Skin epidermis (tissue), 12 donors: ENCODE measurements around the gene GPC1.
"Not testable (repeated sequence)": the region's sequence is repeated elsewhere in the genome, so short reads cannot be mapped to it uniquely, and the experiment has no call there.

Experiments
- H3K27ac ChIP-seq, 21 experiments: fragments of 200-600 bp; sonication (generic) in 11 of 21; one replicate each; pipeline ENCODE4 v1.5.0; 2020; ENCODE audit warnings: mild to moderate bottlenecking in 3 of 21, inconsistent platforms in 2 of 21, moderate library complexity in 2 of 21
- H3K4me3 ChIP-seq, 7 experiments: fragments of 200-600 bp; sonication (generic) in 2 of 7; one replicate each; pipeline ENCODE4 v1.5.0; 2020; ENCODE audit warnings: inconsistent platforms in 2 of 7, mild to moderate bottlenecking in 2 of 7, moderate library complexity in 1 of 7

The GPC1 gene

DNA sequence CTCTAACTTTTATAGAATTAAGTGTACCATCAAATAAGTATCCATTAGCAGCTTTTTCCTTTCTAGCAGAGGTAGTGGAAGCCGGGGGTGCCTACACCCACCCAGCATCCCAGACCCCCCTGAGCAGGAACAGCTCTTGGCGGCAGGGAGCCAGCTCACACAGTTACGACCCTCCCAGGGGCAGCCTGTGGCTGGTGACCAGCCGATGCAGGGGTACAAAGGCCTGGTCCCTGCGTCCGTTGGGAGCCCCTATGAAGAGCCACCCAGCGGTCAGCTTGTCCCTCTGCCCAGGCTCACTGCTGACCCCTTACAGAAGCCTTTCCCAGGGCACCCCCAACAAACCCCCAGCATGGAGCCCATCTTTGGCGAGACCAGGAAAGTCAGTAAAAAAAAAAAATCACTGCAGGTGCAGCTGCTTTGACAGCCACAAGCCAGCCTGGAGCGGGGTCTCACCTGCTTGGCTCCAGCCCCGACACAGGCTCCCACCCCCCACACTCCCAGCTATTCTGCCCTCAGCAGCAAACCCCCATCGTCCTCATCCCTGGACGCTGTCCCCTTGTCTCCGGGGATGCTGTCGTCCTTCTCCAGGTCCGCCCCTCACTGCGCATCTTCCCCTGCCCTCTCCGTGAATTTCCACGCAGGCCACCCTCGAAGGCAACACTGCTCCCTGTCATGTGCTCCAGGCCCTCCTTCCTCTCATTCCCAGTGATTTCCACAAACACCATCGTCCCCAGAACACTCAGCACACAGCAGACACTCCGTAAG is 43.1 kb downstream of the GPC1 start:
- no peak overlapping the region for H3K4me3 ChIP-seq
- no peak overlapping the region for H3K27ac ChIP-seq

GRCh38 chr2:240479111-240479501 is 43.6 kb downstream of the GPC1 start:
- Histone ChIP-seq H3K27ac (no peak overlapping the region), H3K4me3 (no peak overlapping the region)

GRCh38 chr2:240480834-240481623 is 45.6 kb downstream of the GPC1 start:
- Histone ChIP-seq H3K4me3 (no peak overlapping the region), H3K27ac (no peak overlapping the region)

DNA sequence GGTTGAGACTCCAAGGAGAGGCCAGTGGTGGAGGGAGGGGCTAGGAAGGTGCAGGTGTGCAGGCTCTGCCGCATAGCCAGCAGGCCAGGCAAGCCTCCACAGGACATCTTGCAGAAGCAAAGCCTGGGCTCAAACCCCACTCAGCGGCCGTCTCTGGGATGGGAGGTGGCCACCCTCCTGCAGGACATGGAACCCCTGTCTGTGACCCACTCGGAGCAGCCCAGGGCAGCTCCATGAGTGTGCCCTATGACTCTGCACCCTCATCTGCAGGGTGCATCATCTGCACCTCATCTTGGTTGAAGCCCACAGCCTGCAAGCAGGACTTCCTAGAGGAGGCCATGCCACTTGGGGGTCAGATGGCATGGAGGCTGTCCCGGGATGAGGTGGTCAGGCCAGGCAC is 46.3 kb downstream of the GPC1 start:
- no peak overlapping the region for H3K27ac ChIP-seq
- no peak overlapping the region for H3K4me3 ChIP-seq

DNA sequence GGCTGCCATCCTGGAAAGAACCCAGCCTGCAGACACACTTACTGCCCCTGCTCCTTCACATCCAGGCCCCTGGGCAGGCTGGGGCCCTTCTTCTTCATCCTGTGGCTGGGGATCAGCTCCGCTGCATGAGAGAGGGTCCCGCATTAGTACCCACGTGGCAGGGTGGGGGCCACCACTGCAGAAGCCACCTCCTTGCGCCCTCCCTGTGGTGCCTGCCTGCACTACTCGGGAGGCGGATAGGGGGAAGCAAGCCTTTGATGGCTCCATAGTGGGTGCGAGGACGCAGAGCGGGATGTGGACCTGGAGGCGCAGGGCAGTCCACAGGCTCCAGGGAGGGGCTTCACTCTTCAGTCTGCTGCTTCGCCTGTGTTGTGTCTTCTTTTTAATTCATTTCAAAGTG is 46.7 kb downstream of the GPC1 start:
- H3K4me3 ChIP-seq = no peak overlapping the region

DNA sequence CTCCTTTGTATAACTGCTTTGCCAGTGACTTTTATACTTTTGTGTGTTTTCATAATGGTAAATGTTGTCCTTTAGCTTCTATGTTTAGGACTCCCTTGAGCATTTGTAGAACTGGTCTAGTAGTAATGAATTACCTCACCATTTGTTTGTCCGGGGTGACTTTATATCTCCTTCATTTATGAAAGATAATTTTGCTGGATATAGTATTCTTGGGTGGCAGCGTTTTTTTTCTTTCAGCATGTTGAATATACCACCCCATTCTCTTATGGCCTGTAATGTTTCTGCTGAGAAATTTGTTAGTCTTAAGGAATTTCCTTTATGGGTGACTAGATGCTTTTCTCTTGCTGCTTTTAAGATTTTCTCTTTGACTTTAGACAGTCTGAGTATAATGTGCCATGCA is 56.0 kb downstream of the GPC1 start:
- Histone ChIP-seq H3K4me3 (no peak overlapping the region), H3K27ac (no peak overlapping the region)

More for the DNA sequence above, 46.7 kb downstream of the GPC1 start:
- H3K27ac ChIP-seq = no peak overlapping the region

GRCh38 chr2:240494194-240494793 is 58.8 kb downstream of the GPC1 start:
- no peak overlapping the region for H3K27ac ChIP-seq

DNA sequence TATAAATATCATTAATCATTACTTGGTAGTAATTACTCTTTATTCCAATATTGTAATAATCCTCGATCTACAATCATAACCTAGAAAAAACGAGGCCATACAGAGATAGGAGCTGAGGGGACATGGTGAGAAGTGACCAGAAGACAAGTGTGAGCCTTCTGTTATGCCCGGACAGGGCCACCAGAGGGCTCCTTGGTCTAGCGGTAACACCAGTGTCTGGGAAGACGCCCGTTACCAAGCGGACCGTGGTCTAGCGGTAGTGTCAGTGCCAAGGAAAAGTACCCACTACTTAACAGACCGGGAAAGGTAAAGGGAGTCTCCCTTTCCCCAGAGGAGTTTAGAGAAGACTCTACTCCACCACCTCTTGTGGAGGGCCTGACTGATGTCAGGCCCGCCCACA is 59.5 kb downstream of the GPC1 start:
- H3K27ac ChIP-seq, H3K4me3 ChIP-seq: not testable (repeated sequence)

More at GRCh38 chr2:240494194-240494793, 58.8 kb downstream of the GPC1 start:
- H3K4me3 ChIP-seq = no peak overlapping the region

GRCh38 chr2:240497082-240497481 is 61.6 kb downstream of the GPC1 start:
- H3K4me3 ChIP-seq, H3K27ac ChIP-seq: not testable (repeated sequence)

GRCh38 chr2:240498171-240498957 is 62.9 kb downstream of the GPC1 start:
- no peak overlapping the region for H3K27ac ChIP-seq

GRCh38 chr2:240498958-240499260 is 63.4 kb downstream of the GPC1 start:
- H3K4me3 ChIP-seq = no peak overlapping the region
- no peak overlapping the region for H3K27ac ChIP-seq

More at GRCh38 chr2:240498171-240498957, 62.9 kb downstream of the GPC1 start:
- no peak overlapping the region for H3K4me3 ChIP-seq

- Histone ChIP-seq H3K4me3 (no peak overlapping the region), H3K27ac (no peak overlapping the region)
These were observed 64.1 kb downstream of the GPC1 start for GRCh38 chr2:240499309-240500301.

DNA sequence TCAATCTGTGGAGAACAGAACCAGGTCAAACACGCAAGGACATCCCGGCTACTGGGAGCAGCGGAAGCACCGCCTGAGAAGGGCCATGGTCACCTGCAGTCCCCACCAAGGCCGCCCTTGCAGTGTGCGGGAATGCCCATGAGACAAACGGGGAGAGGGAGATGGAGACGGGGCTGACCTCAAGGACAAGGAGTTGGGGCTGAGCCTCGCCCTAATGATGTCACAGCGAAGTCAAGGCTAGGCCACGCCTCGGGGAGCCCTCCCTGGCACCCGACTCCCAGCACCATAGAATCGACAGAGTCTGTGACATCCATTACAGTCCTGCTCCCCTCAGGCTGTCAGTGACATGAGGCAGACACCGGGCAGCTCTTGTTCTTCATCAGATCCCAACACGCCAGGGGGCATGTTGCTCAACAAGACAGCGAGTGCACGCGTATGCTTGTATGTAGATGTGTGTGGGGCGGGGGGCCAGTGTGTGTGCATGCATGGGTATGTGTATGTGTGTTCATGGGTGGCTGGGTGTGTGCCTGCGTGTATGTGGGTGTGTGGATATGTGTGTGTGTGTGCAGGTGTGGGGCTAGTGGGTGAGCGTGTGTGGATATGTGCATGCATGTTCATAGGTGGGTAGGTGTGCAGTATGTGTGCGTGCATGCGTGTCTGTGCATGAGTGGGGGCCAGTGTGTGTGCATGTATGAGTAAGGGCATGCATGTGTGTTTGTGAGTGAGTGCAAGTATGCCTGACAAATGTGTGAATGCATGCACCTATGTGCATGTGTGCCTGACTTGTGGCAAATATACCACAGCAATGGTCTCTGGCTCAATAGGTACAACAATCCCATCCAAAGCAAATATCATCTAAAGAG is 65.3 kb downstream of the GPC1 start:
- Histone ChIP-seq H3K27ac (no peak overlapping the region), H3K4me3 (no peak overlapping the region)

DNA sequence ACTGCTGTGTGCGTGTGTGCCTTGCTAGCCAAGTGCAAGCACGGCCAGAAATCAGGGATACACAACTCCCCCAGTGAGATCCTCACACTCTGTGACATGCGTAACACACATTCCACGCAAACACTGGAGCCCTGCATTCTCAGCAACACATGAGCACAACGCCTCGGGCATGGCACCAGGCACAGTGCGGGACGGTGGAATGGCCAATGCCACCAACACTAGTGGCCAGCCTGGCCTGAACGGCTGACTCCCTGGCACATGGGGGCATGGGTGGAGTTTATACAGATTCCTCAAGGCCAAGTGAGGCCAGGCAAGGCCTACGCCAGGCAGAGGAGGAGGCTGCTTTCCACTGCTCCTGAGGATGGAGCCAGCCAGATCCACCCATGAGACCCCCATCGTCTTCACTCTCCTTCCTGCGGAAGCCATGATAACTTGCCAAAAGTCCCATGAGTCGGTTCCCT is 66.1 kb downstream of the GPC1 start:
- no peak overlapping the region for H3K27ac ChIP-seq
- no peak overlapping the region for H3K4me3 ChIP-seq

GRCh38 chr2:240502059-240502429 is 66.6 kb downstream of the GPC1 start:
- no peak overlapping the region for H3K4me3 ChIP-seq

GRCh38 chr2:240502430-240503121 is 67.1 kb downstream of the GPC1 start:
- Histone ChIP-seq H3K4me3 (no peak overlapping the region), H3K27ac (no peak overlapping the region)

More at GRCh38 chr2:240502059-240502429, 66.6 kb downstream of the GPC1 start:
- no peak overlapping the region for H3K27ac ChIP-seq

DNA sequence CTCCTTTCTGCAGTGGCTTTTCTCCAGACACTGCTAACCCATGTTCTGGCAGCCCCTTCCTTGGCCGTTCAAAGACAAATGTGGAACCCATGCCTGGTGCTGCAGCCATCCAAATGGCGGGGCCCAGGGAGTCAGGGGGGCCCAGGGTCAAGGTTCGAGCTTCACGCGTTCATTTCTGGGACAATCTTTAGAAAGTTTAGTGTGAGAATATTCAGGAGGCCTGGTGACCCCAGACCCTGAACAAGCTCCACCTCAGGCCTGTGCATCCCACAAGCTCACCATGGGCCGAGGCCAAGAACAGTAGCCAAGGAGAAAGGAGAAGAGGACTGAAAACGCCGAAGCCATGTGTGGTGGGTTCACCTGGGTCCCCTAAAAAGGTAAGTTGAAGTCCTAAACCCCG is 67.9 kb downstream of the GPC1 start:
- Histone ChIP-seq H3K4me3 (no peak overlapping the region), H3K27ac (no peak overlapping the region)
